ENCODE data around the gene WNT2. TPM values are rescaled to one million over a fixed set of nuclear protein-coding genes. Genes with fewer than 3 reads are reported as not detected.

Gene WNT2
- total RNA-seq, 6 experiments from 2014 or later: 0.46 to 0.93 (median 0.57) TPM

GRCh38 chr7:117279203-117279602 is 43.7 kb downstream of the WNT2 start:
- H3K4me1 ChIP-seq: no peaks in the 10 kb centered on the region
- H3K36me3 ChIP-seq: no peaks in the 10 kb centered on the region
- 53% methylated on average over 2 of the region's 2 CpGs for WGBS (ENCODE audit: insufficient coverage, low coverage, low lambda C conversion rate, missing lambda C conversion rate)
- intact Hi-C loops (cut with DNase I): no loop called here
- no peaks in the 10 kb centered on the region for H3K9me3 ChIP-seq
- no peaks in the 10 kb centered on the region for H3K27me3 ChIP-seq
- no peak overlapping the region for H3K27ac ChIP-seq
- no peak overlapping the region for H3K4me3 ChIP-seq
- ATAC-seq (no peak), DNase-seq (no peak)
- TF ChIP-seq POLR2A (IDR thresholded peaks at IDR 0.05): no peak
- TF ChIP-seq CTCF (IDR thresholded peaks at IDR 0.05): no peak

- no peak for DNase-seq
- H3K27me3 ChIP-seq: no peaks in the 10 kb centered on the region
- H3K36me3 ChIP-seq: no peaks in the 10 kb centered on the region
- H3K4me1 ChIP-seq: no peaks in the 10 kb centered on the region
- no peak overlapping the region for H3K27ac ChIP-seq
- no peak for ATAC-seq
- WGBS (ENCODE audit: insufficient coverage, low coverage, low lambda C conversion rate, missing lambda C conversion rate): no CpG with 5 or more reads among the region's 10 CpGs
- no peak for TF ChIP-seq CTCF (IDR thresholded peaks at IDR 0.05)
- TF ChIP-seq POLR2A (IDR thresholded peaks at IDR 0.05): no peak
- H3K4me3 ChIP-seq: no peak overlapping the region
- H3K9me3 ChIP-seq: no peaks in the 10 kb centered on the region
- intact Hi-C loops (cut with DNase I): no loop called here
Measured at GRCh38 chr7:117278040-117278439, 44.8 kb downstream of the WNT2 start.

- no peaks in the 10 kb centered on the region for H3K27me3 ChIP-seq
- ATAC-seq: no peak
- no peak for DNase-seq
- TF ChIP-seq CTCF (IDR thresholded peaks at IDR 0.05): no peak
- TF ChIP-seq POLR2A (IDR thresholded peaks at IDR 0.05): no peak
- no peaks in the 10 kb centered on the region for H3K9me3 ChIP-seq
- no peak overlapping the region for H3K27ac ChIP-seq
- intact Hi-C loops (cut with DNase I): no loop called here
- no peaks in the 10 kb centered on the region for H3K4me1 ChIP-seq
- 44% methylated on average over 3 of the region's 3 CpGs for WGBS (ENCODE audit: insufficient coverage, low coverage, low lambda C conversion rate, missing lambda C conversion rate)
- no peaks in the 10 kb centered on the region for H3K36me3 ChIP-seq
- no peak overlapping the region for H3K4me3 ChIP-seq
Measured at GRCh38 chr7:117277576-117277975, 45.3 kb downstream of the WNT2 start.

GRCh38 chr7:117274951-117275350 is 47.9 kb downstream of the WNT2 start:
- Histone ChIP-seq H3K9me3 (no peaks in the 10 kb centered on the region), H3K27ac (no peak overlapping the region), H3K27me3 (no peaks in the 10 kb centered on the region), H3K4me1 (no peaks in the 10 kb centered on the region), H3K4me3 (no peak overlapping the region), H3K36me3 (no peaks in the 10 kb centered on the region)
- WGBS (ENCODE audit: insufficient coverage, low coverage, low lambda C conversion rate, missing lambda C conversion rate): 89% methylated on average over 3 of the region's 4 CpGs
- intact Hi-C loops (cut with DNase I): no loop called here
- no peak for DNase-seq
- no peak for ATAC-seq
- TF ChIP-seq CTCF (IDR thresholded peaks at IDR 0.05): no peak
- no peak for TF ChIP-seq POLR2A (IDR thresholded peaks at IDR 0.05)

- H3K4me3 ChIP-seq: no peak overlapping the region
- TF ChIP-seq POLR2A (IDR thresholded peaks at IDR 0.05) (no peak), CTCF (IDR thresholded peaks at IDR 0.05) (no peak)
- no peak for DNase-seq
- no peak overlapping the region for H3K27ac ChIP-seq
- H3K36me3 ChIP-seq: no peaks in the 10 kb centered on the region
- ATAC-seq: no peak
- intact Hi-C loops (cut with DNase I): no loop called here
- no peaks in the 10 kb centered on the region for H3K9me3 ChIP-seq
- 74% methylated on average over 11 of the region's 11 CpGs for WGBS (ENCODE audit: insufficient coverage, low coverage, low lambda C conversion rate, missing lambda C conversion rate)
- no peaks in the 10 kb centered on the region for H3K4me1 ChIP-seq
- H3K27me3 ChIP-seq: no peaks in the 10 kb centered on the region
Measured at GRCh38 chr7:117273814-117274225, 49.0 kb downstream of the WNT2 start.
